Endothelial cell of umbilical vein (primary cell): ENCODE data around the gene PARVA. TPM values are rescaled to one million over a fixed set of nuclear protein-coding genes. Genes with fewer than 3 reads are reported as not detected.

Source experiments
- BruUV-seq: library from RNA; stranded (reverse); fragments of 400-500 nt; replicated peaks from 2 replicates; lab custom pipeline; 2021; lab: Mats Ljungman, UMichigan
- CTCF ChIA-PET: fragments of 300-600, 350-600 bp; sonication (Branson Sonifier 250); formaldehyde crosslinking; loops from one replicate; lab custom pipeline; 2021; ENCODE audit warnings: antibody characterized with exemption, inconsistent platforms; lab: Charles Lee
- POLR2A ChIA-PET: fragments of 300-600, 350-600 bp; sonication (Branson Sonifier 250); formaldehyde crosslinking; loops from one replicate; lab custom pipeline; 2021; ENCODE audit warnings: antibody characterized with exemption, inconsistent platforms; lab: Charles Lee
- DNase-seq: peaks from one replicate; pipeline ENCODE4 v3.0.0-alpha.2; 2011; ENCODE audit warnings: low read depth, low spot score
- FAIRE-seq: peaks from 2 replicates; lab custom pipeline; 2011; peaks lifted over from hg19 to GRCh38; lab: Jason Lieb, UNC
- H2AFZ ChIP-seq: 2 replicates; pipeline ENCODE4 v1.6.0; 2012; ENCODE audit warnings: low read depth, low read length, control low read depth, inconsistent platforms
- H3K27ac ChIP-seq: 2 replicates; pipeline ENCODE4 v1.5.1; 2011; ENCODE audit warnings: low read depth, mild to moderate bottlenecking, control low read depth, low read length, moderate library complexity; ENCODE audit not compliant: insufficient read depth
- H3K27me3 ChIP-seq, 2 experiments: 2 replicates each; pipeline versions ENCODE4 v1.6.0 to v1.6.1; 2011; ENCODE audit warnings: low read length in 2 of 2, mixed read lengths in 1 of 2; ENCODE audit not compliant: control insufficient read depth in 2 of 2, insufficient read depth in 2 of 2
- H3K36me3 ChIP-seq, 2 experiments: 2 replicates in 1 of 2; 3 replicates in 1 of 2; pipeline ENCODE4 v1.5.1; 2011; ENCODE audit warnings: low read length in 2 of 2, mild to moderate bottlenecking in 1 of 2, moderate library complexity in 1 of 2; ENCODE audit not compliant: control insufficient read depth in 2 of 2, insufficient read depth in 2 of 2; ENCODE audit errors: extremely low read depth in 1 of 2
- H3K4me1 ChIP-seq: 3 replicates; pipeline ENCODE4 v1.5.1; 2011; ENCODE audit warnings: mild to moderate bottlenecking, low read length; ENCODE audit not compliant: control insufficient read depth, insufficient read depth; ENCODE audit errors: extremely low read depth
- H3K4me2 ChIP-seq: 2 replicates; pipeline ENCODE4 v1.6.1; 2011; ENCODE audit warnings: low read length, control low read depth, mixed read lengths; ENCODE audit not compliant: insufficient read depth
- H3K4me3 ChIP-seq, 3 experiments: fragments of 200-600 bp in 1 of 3; sonication (generic), shearing (Covaris generic) in 1 of 3; replicated peaks in 1 of 3; 2 replicates each; pipeline ENCODE4 v1.5.1; 2011 to 2016; ENCODE audit warnings: control low read depth in 3 of 3, low read length in 3 of 3, mild to moderate bottlenecking in 2 of 3, inconsistent platforms in 1 of 3, low read depth in 1 of 3, moderate library complexity in 1 of 3; ENCODE audit not compliant: insufficient read depth in 1 of 3
- H3K79me2 ChIP-seq: 2 replicates; pipeline ENCODE4 v1.6.0; 2012; ENCODE audit warnings: low read length, inconsistent platforms; ENCODE audit not compliant: control insufficient read depth, insufficient read depth
- H3K9ac ChIP-seq: replicated peaks from 2 replicates; pipeline ENCODE3; 2011; ENCODE audit warnings: low read length, control low read depth; ENCODE audit not compliant: insufficient read depth; ENCODE audit errors: extremely low read depth
- H3K9me1 ChIP-seq: replicated peaks from 3 replicates; pipeline ENCODE4 v1.6.0; 2011; ENCODE audit warnings: mild to moderate bottlenecking, low read length; ENCODE audit not compliant: control insufficient read depth, insufficient read depth; ENCODE audit errors: extremely low read depth
- H3K9me3 ChIP-seq: replicated peaks from 2 replicates; pipeline ENCODE4 v1.5.1; 2012; ENCODE audit warnings: low read length, inconsistent platforms; ENCODE audit not compliant: control insufficient read depth, insufficient read depth
- H4K20me1 ChIP-seq: replicated peaks from 2 replicates; pipeline ENCODE3; 2011; ENCODE audit warnings: mild to moderate bottlenecking, low read length; ENCODE audit not compliant: control insufficient read depth, insufficient read depth; ENCODE audit errors: extremely low read depth
- EZH2 ChIP-seq: IDR thresholded peaks from 2 replicates; pipeline ENCODE4 v1.6.1; 2012; ENCODE audit warnings: borderline replicate concordance, low read depth, mild to moderate bottlenecking, moderate library complexity, low read length, inconsistent platforms; ENCODE audit not compliant: severe bottlenecking
- FOS ChIP-seq: IDR thresholded peaks from 2 replicates; pipeline ENCODE4 v1.6.1; 2011; ENCODE audit warnings: mild to moderate bottlenecking, low read length, moderate library complexity, borderline replicate concordance; ENCODE audit not compliant: insufficient read depth
- GATA2 ChIP-seq: IDR thresholded peaks from 2 replicates; pipeline ENCODE4 v1.7.0; 2011; ENCODE audit warnings: low read depth, mild to moderate bottlenecking, moderate library complexity, mixed read lengths, low read length; ENCODE audit not compliant: insufficient read length, insufficient read depth
- JUN ChIP-seq: IDR thresholded peaks from 2 replicates; pipeline ENCODE4 v1.6.1; 2011; ENCODE audit warnings: borderline replicate concordance, low read depth; ENCODE audit not compliant: insufficient read length, insufficient read depth
- MYC ChIP-seq: IDR thresholded peaks from one replicate; pipeline ENCODE4 v1.6.1; 2011; ENCODE audit warnings: mild to moderate bottlenecking, low read depth, low read length
- POLR2A ChIP-seq: IDR thresholded peaks from 2 replicates; pipeline ENCODE4 v1.6.1; 2012; ENCODE audit warnings: low read depth, mild to moderate bottlenecking, control low read depth, low read length
- POLR2AphosphoS5 ChIP-seq: IDR thresholded peaks from 2 replicates; pipeline ENCODE4 v1.6.1; 2012; ENCODE audit warnings: low read depth, mild to moderate bottlenecking, control low read depth, low read length, moderate library complexity; ENCODE audit not compliant: insufficient read depth
- dilution Hi-C: fragments of 300-500 bp; cut with MboI; formaldehyde crosslinking; loops from one replicate; pipeline ENCODE4 v1.15.0; 2019; ENCODE audit warnings: low sequenced_read_pairs; ENCODE audit not compliant: extremely low pct_ligation_motif_present
- intact Hi-C: fragments of 100-400 bp; cut with micrococcal nuclease; formaldehyde crosslinking; loops from one replicate; pipeline ENCODE4 v1.10.0; 2022
- polyA plus RNA-seq, 4 experiments: library from polyadenylated mRNA; depleted of rRNA in 3 of 4; stranded (reverse) in 3 of 4; unstranded in 1 of 4; fragments of >200 nt; gene quantifications; 2 replicates each; pipeline versions ENCODE4 v1.2.1 to v1.2.3, GENCODE V29; 2011 to 2012; ENCODE audit warnings: missing spikeins in 1 of 4
- total RNA-seq: library from RNA; stranded (reverse); gene quantifications from 2 replicates; pipeline ENCODE4 v1.2.3, GENCODE V29; 2021
- TF ChIP-seq, protein P1 (sequence below): IDR thresholded peaks from 2 replicates; pipeline ENCODE4 v1.6.1; 2011; ENCODE audit not compliant: insufficient read depth, insufficient read length
- TF ChIP-seq, protein P2 (sequence below), 2 donors: IDR thresholded peaks; 1 replicate in 1 of 2; 2 replicates in 1 of 2; pipeline ENCODE4 v1.5.1; 2011; ENCODE audit warnings: low read length in 2 of 2, mild to moderate bottlenecking in 2 of 2, moderate library complexity in 2 of 2, control low read depth in 1 of 2, inconsistent platforms in 1 of 2, low read depth in 1 of 2; ENCODE audit not compliant: insufficient read depth in 1 of 2; ENCODE audit errors: extremely low read depth in 1 of 2

The PARVA gene
- total and polyA plus RNA-seq, 2 donors (not counting 3 experiments of a cell fraction or from before 2014, with no cell fraction given), result 40.6 to 104 TPM

DNA sequence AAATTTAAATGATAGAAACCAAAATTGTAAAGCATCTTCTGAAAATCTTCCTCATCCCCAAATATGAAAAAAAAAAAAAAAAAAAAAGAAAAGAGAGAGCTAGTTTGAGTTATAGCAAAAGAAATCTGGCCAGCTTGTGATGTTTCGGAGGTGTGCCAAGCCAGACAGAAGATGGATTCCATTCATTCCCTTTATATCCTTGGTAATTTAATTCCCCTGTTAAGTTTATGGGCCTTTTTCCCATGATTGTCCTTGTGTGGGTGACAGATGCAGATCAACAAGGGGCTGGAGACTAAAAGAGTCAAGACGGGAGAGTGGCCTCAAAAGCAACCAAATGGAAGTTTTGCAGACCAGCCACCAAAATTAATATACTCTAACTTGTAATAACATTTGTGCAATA, 47.6 kb upstream of the PARVA start:
- Histone ChIP-seq H3K4me2 (no peak overlapping the region), H2AFZ (no peak overlapping the region), H3K9ac (no peak overlapping the region), H3K9me1 (no peaks in the 10 kb centered on the region), H3K27ac (no peak overlapping the region), H3K4me3 (no peak overlapping the region), H4K20me1 (no peaks in the 10 kb centered on the region), H3K27me3 (no peaks in the 10 kb centered on the region), H3K4me1 (no peaks in the 10 kb centered on the region), H3K36me3 (no peaks in the 10 kb centered on the region), H3K79me2 (no peaks in the 10 kb centered on the region), H3K9me3 (no peaks in the 10 kb centered on the region)
- dilution Hi-C loops (no loop called here), intact Hi-C loops (loop anchor here (2.0 to 10.0 kb wide), 7 partner anchors 47 to 853 kb away; partner anchors contain the start of gene PARVA)
- CTCF ChIA-PET, result interaction anchor here (0.6 to 5.6 kb wide), 14 partner anchors 9 to 823 kb away, joined by 3 to 191 read pairs (median 12); no protein-coding TSS in a partner anchor
- FAIRE-seq, result no peak
- POLR2A ChIA-PET, result interaction anchor here (0.6 kb wide), 1 partner anchor 878 kb away, joined by 8 read pairs; no protein-coding TSS in a partner anchor
- no peak for TF ChIP-seq POLR2AphosphoS5
- TF ChIP-seq MYC, result no peak
- TF ChIP-seq, protein P1, sequence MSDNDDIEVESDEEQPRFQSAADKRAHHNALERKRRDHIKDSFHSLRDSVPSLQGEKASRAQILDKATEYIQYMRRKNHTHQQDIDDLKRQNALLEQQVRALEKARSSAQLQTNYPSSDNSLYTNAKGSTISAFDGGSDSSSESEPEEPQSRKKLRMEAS, result no peak
- no peak for TF ChIP-seq FOS
- TF ChIP-seq, protein P2, sequence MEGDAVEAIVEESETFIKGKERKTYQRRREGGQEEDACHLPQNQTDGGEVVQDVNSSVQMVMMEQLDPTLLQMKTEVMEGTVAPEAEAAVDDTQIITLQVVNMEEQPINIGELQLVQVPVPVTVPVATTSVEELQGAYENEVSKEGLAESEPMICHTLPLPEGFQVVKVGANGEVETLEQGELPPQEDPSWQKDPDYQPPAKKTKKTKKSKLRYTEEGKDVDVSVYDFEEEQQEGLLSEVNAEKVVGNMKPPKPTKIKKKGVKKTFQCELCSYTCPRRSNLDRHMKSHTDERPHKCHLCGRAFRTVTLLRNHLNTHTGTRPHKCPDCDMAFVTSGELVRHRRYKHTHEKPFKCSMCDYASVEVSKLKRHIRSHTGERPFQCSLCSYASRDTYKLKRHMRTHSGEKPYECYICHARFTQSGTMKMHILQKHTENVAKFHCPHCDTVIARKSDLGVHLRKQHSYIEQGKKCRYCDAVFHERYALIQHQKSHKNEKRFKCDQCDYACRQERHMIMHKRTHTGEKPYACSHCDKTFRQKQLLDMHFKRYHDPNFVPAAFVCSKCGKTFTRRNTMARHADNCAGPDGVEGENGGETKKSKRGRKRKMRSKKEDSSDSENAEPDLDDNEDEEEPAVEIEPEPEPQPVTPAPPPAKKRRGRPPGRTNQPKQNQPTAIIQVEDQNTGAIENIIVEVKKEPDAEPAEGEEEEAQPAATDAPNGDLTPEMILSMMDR (IDR thresholded peaks at IDR 0.05; ENCODE audit: extremely low read depth in 1 of 2, insufficient read depth in 1 of 2, low read depth in 1 of 2, low read length in 2 of 2), result no peak
- TF ChIP-seq EZH2, result no peak
- TF ChIP-seq JUN, result no peak
- TF ChIP-seq POLR2A, result no peak
- TF ChIP-seq GATA2, result no peak
- no peak for DNase-seq
- no TSS peak for BruUV-seq
